ENCODE data around the gene AKNA.

The AKNA gene

DNA sequence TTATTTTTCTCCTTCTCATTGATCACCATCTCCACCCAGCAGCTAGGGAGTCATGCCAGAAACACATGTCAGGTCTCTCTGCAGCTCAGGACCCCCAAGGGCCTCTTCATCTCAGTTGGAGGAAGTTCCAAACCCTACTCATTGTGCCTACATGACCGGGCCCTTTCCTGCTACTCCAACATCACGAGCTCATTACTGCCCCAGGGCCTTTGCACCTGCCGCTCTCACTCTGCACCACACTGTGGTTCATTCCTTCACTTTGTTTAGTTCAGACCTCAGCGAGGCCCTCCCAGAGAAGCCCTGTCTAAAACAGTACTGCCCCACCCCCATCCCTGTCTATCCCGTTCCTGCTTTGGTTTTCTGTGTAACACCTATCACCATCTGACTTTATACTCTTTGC lies 22.1 kb upstream of the AKNA start:
- no peak for TF ChIP-seq SIN3A (IDR thresholded peaks at IDR 0.05; ENCODE audit: borderline replicate concordance, insufficient read depth, low read length)
- TF ChIP-seq, protein P1, sequence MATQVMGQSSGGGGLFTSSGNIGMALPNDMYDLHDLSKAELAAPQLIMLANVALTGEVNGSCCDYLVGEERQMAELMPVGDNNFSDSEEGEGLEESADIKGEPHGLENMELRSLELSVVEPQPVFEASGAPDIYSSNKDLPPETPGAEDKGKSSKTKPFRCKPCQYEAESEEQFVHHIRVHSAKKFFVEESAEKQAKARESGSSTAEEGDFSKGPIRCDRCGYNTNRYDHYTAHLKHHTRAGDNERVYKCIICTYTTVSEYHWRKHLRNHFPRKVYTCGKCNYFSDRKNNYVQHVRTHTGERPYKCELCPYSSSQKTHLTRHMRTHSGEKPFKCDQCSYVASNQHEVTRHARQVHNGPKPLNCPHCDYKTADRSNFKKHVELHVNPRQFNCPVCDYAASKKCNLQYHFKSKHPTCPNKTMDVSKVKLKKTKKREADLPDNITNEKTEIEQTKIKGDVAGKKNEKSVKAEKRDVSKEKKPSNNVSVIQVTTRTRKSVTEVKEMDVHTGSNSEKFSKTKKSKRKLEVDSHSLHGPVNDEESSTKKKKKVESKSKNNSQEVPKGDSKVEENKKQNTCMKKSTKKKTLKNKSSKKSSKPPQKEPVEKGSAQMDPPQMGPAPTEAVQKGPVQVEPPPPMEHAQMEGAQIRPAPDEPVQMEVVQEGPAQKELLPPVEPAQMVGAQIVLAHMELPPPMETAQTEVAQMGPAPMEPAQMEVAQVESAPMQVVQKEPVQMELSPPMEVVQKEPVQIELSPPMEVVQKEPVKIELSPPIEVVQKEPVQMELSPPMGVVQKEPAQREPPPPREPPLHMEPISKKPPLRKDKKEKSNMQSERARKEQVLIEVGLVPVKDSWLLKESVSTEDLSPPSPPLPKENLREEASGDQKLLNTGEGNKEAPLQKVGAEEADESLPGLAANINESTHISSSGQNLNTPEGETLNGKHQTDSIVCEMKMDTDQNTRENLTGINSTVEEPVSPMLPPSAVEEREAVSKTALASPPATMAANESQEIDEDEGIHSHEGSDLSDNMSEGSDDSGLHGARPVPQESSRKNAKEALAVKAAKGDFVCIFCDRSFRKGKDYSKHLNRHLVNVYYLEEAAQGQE (IDR thresholded peaks at IDR 0.05; ENCODE audit: insufficient read depth in 1 of 2, low read depth in 2 of 2, low read length in 2 of 2): no peak
- TF ChIP-seq POLR2AphosphoS5 (IDR thresholded peaks at IDR 0.05; ENCODE audit: low read depth, low read length): no peak
- no peak for TF ChIP-seq TAF1 (IDR thresholded peaks at IDR 0.05; ENCODE audit: borderline replicate concordance, insufficient read depth, low read length)
- no peak for TF ChIP-seq FOXP2 (optimal IDR thresholded peaks at IDR 0.05; ENCODE audit: borderline replicate concordance, extremely low read depth, extremely low read length, insufficient read depth)

DNA sequence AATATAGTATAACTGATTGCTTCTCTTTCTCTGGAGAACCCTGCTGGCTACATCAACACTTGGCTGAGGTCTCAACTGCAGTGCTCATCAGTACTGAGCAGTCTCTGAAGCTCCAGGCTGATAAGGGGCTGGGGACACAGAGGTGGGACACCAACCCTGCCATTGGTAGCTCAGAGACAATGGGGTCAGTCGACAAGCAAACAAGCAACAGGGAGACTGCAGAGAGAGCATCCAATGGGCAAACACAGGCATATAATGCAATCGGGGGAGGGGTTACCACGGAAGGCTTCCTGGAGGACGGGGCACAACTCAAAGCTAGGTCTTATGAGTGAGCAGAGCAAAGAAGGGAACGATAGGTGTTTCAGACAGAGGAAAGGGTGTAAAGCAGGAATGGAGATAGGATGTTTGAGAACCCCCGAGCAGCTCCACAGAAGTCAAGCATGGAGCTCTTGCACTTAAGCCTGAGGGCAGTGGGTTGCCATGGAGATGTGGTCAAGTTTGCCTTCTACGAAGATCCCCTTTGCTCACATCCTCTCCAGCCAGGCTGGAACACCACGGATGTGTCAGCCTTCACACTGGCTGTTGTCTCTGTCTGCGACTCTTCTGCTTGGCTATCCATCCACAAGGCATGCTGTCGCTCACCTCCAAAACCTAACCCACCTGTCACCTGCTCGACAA lies 21.5 kb upstream of the AKNA start:
- TF ChIP-seq, protein P1 (IDR thresholded peaks at IDR 0.05; ENCODE audit: insufficient read depth in 1 of 2, low read depth in 2 of 2, low read length in 2 of 2): no peak
- TF ChIP-seq POLR2AphosphoS5 (IDR thresholded peaks at IDR 0.05; ENCODE audit: low read depth, low read length) (no peak), SIN3A (IDR thresholded peaks at IDR 0.05; ENCODE audit: borderline replicate concordance, insufficient read depth, low read length) (no peak), TAF1 (IDR thresholded peaks at IDR 0.05; ENCODE audit: borderline replicate concordance, insufficient read depth, low read length) (no peak), FOXP2 (optimal IDR thresholded peaks at IDR 0.05; ENCODE audit: borderline replicate concordance, extremely low read depth, extremely low read length, insufficient read depth) (no peak)

DNA sequence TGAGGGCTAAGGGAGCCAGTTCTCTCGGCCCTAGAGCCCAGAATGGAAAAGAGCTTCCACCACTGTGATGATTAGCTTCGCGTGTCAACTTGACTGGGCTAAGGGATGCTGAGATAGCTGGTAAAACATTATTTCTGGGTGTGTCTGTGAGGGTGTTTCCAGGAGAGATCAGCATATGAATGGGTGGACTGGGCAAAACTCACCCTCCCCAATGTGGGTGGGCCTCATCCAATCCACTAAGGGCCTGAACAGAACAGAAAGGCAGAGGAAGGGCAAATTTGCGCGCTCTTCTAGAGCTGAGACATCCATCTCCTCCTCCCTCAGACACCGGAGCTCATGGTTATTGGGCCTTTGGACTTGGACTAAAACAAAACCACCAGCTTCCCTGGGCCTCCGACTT lies 20.9 kb upstream of the AKNA start:
- no peak for TF ChIP-seq TAF1 (IDR thresholded peaks at IDR 0.05; ENCODE audit: borderline replicate concordance, insufficient read depth, low read length)
- TF ChIP-seq FOXP2 (optimal IDR thresholded peaks at IDR 0.05; ENCODE audit: borderline replicate concordance, extremely low read depth, extremely low read length, insufficient read depth): no peak
- TF ChIP-seq SIN3A (IDR thresholded peaks at IDR 0.05; ENCODE audit: borderline replicate concordance, insufficient read depth, low read length): no peak
- TF ChIP-seq POLR2AphosphoS5 (IDR thresholded peaks at IDR 0.05; ENCODE audit: low read depth, low read length): no peak

DNA sequence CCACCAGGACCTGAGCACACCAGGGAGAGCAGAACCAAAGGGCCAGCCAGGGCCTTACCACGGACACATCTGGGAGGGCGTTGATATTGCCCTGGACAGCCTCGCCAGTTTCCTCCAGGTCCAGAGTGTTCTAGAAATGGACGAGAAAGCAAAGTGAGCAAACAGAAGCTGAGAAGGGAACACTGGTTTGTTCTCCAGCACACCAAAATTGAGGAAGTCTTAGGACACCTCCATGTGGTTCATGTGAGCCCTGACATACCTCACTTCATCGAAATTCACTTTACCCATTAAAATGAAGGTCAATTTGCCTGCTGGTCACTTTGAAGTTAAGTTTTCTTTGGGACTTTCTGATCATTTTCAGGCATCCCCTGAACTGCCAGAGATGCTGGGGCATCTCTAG lies 20.1 kb upstream of the AKNA start:
- TF ChIP-seq, protein P1 (IDR thresholded peaks at IDR 0.05; ENCODE audit: insufficient read depth in 1 of 2, low read depth in 2 of 2, low read length in 2 of 2): no peak

GRCh38 chr9:114406441-114406840 lies 18.7 kb upstream of the AKNA start:
- no peak for TF ChIP-seq TAF1 (IDR thresholded peaks at IDR 0.05; ENCODE audit: borderline replicate concordance, insufficient read depth, low read length)
- TF ChIP-seq POLR2AphosphoS5 (IDR thresholded peaks at IDR 0.05; ENCODE audit: low read depth, low read length): no peak
- no peak for TF ChIP-seq SIN3A (IDR thresholded peaks at IDR 0.05; ENCODE audit: borderline replicate concordance, insufficient read depth, low read length)
- TF ChIP-seq, protein P1 (IDR thresholded peaks at IDR 0.05; ENCODE audit: insufficient read depth in 1 of 2, low read depth in 2 of 2, low read length in 2 of 2): no peak
- TF ChIP-seq FOXP2 (optimal IDR thresholded peaks at IDR 0.05; ENCODE audit: borderline replicate concordance, extremely low read depth, extremely low read length, insufficient read depth): no peak

Measured in PFSK-1 (cell line).